GM23248 (cell line): ENCODE results near the gene SEMA4D.

Experiments used
- EZH2 ChIP-seq: fragments of 200-600 bp; sonication (generic); IDR thresholded peaks from 2 replicates; pipeline ENCODE4 v1.6.1; 2018; ENCODE audit warnings: antibody characterized with exemption, mild to moderate bottlenecking; ENCODE audit not compliant: insufficient read depth, poor library complexity, severe bottlenecking
- EZH2phosphoT487 ChIP-seq: fragments of 200-600 bp; sonication (generic); IDR thresholded peaks from 2 replicates; pipeline ENCODE4 v1.6.1; 2018; ENCODE audit warnings: antibody characterized with exemption, moderate library complexity, mild to moderate bottlenecking, low read depth; ENCODE audit not compliant: insufficient read depth

GRCh38 chr9:89434636-89435035 lies 63.3 kb downstream of the SEMA4D start:
- no peak for TF ChIP-seq EZH2
- no peak for TF ChIP-seq EZH2phosphoT487
